CD4-positive, alpha-beta T cell (primary cell): ENCODE results near the gene BTG4. TPM values are rescaled to one million over a fixed set of nuclear protein-coding genes. Genes with fewer than 3 reads are reported as not detected.

Experiments
- ATAC-seq: fragments of 200-7000 bp; cut with Tn5 transposase; one replicate; pipeline ENCODE4 v1.10.0; 2022; ENCODE audit warnings: mild to moderate bottlenecking; ENCODE audit not compliant: poor library complexity
- CTCF ChIA-PET: fragments of 350-600 bp; sonication (Branson Sonifier 250); formaldehyde crosslinking; loops from one replicate; lab custom pipeline; 2021; ENCODE audit warnings: antibody characterized with exemption, inconsistent platforms; lab: Charles Lee
- POLR2A ChIA-PET: fragments of 350-600 bp; sonication (Branson Sonifier 250); formaldehyde crosslinking; loops from one replicate; lab custom pipeline; 2021; ENCODE audit warnings: antibody characterized with exemption, inconsistent platforms; lab: Charles Lee
- DNase-seq, 14 experiments: peaks; one replicate each; pipeline ENCODE4 v3.0.0-alpha.2; 2013 to 2020; ENCODE audit warnings: mixed read lengths in 2 of 14
- H3K27ac ChIP-seq, 2 donors: one replicate each; pipeline versions ENCODE4 v1.5.1 to v1.7.0; 2013; ENCODE audit warnings: low read length in 2 of 2, low read depth in 1 of 2, mild to moderate bottlenecking in 1 of 2
- H3K27me3 ChIP-seq, 2 experiments: 1 replicate in 1 of 2; 2 replicates in 1 of 2; pipeline versions ENCODE4 v1.6.1 to v1.7.0; 2013; ENCODE audit warnings: low read length in 2 of 2, control low read depth in 1 of 2, mild to moderate bottlenecking in 1 of 2, moderate library complexity in 1 of 2; ENCODE audit not compliant: insufficient read depth in 2 of 2, control insufficient read depth in 1 of 2
- H3K36me3 ChIP-seq: one replicate; pipeline ENCODE4 v1.6.1; 2013; ENCODE audit warnings: low read length, control low read depth; ENCODE audit not compliant: insufficient read depth
- H3K4me1 ChIP-seq: one replicate; pipeline ENCODE4 v1.6.1; 2013; ENCODE audit warnings: low read length, control low read depth; ENCODE audit not compliant: insufficient read depth
- H3K4me3 ChIP-seq: one replicate; pipeline ENCODE4 v1.5.1; 2013; ENCODE audit warnings: mild to moderate bottlenecking, low read length, moderate library complexity
- H3K9me3 ChIP-seq, 2 experiments: 1 replicate in 1 of 2; 2 replicates in 1 of 2; pipeline versions ENCODE4 v1.6.1 to v1.7.0; 2013; ENCODE audit warnings: low read length in 2 of 2, mild to moderate bottlenecking in 2 of 2, control low read depth in 1 of 2, moderate library complexity in 1 of 2; ENCODE audit not compliant: control insufficient read depth in 1 of 2, insufficient read depth in 1 of 2
- H3K27ac Mint-ChIP-seq: one replicate; pipeline ENCODE4 v1.8.0; 2020; ENCODE audit warnings: mixed read lengths
- H3K27me3 Mint-ChIP-seq: one replicate; pipeline ENCODE4 v1.8.0; 2021; ENCODE audit warnings: mixed read lengths
- H3K36me3 Mint-ChIP-seq: one replicate; pipeline ENCODE4 v1.8.0; 2021; ENCODE audit warnings: low read depth, mixed read lengths
- H3K4me1 Mint-ChIP-seq: one replicate; pipeline ENCODE4 v1.8.0; 2021; ENCODE audit warnings: low read depth, mixed read lengths
- H3K4me3 Mint-ChIP-seq: one replicate; pipeline ENCODE4 v1.8.0; 2020; ENCODE audit warnings: mild to moderate bottlenecking, mixed read lengths
- H3K9me3 Mint-ChIP-seq: one replicate; pipeline ENCODE4 v1.8.0; 2020; ENCODE audit warnings: mixed read lengths
- intact Hi-C, 2 experiments: fragments of 100-400 bp; cut with DNase I in 1 of 2; cut with micrococcal nuclease in 1 of 2; formaldehyde crosslinking; loops; one replicate each; pipeline versions ENCODE4 v1.15.1 to v1.9.0; 2023 to 2025; cut with DNase I, micrococcal nuclease
- total RNA-seq, 174 experiments: library from RNA in 2 of 174; stranded (reverse) in 2 of 174; gene quantifications; one replicate each; pipeline ENCODE4 v1.2.3 and lab custom pipeline; 2021 to 2026
- TF ChIP-seq, protein P1 (sequence below): fragments of 200-600 bp; IDR thresholded peaks from one replicate; pipeline ENCODE4 v1.8.0; 2022; ENCODE audit warnings: antibody characterized with exemption, mild to moderate bottlenecking

BTG4 gene
- total RNA-seq, 2 experiments from 2014 or later = not detected

DNA sequence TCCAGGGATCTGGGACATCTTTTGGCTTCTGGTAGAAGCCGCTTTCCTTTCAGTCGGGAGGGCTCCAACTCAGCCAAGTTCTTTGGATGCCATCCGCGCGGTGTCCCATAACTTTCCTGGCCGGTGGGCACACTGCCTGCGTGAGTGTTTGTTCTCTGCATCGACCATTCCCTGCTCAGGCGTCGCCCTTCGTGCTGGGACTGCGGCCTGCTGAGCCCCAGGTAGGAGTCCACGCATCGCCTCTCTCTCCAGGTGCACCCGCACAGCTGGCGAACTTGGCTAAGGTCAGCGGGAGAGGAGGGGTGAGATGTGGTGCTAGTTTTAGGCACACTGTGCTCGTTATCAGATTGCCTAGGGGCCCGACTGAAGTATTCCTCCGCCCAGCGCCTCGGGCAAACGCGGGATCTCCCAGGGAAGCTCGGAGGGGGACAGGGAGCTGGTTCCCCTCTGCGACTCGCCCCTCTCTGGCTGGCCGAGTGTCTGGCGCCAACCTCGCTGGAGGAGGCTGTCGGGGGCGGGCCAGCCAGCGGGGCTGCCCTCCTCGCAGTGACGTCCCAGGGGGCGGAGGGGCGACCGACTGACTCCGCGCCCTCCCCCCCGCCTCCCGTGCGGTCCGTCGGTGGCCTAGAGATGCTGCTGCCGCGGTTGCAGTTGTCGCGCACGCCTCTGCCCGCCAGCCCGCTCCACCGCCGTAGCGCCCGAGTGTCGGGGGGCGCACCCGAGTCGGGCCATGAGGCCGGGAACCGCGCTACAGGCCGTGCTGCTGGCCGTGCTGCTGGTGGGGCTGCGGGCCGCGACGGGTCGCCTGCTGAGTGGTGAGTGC, 28.1 kb upstream of the BTG4 start, which contains the start of gene LAYN:
Gene LAYN, plus strand, starts transcription at position 607 of the 823 bp plus-strand sequence. Its CDS starts 124 bp downstream, at position 731.
- Histone ChIP-seq H3K9me3 (peaks cover 0 to 11% of the 10 kb centered on the region in 2 experiments), H3K4me3 (peak within 1 kb of the TSS; percentile 50), H3K36me3 (no peaks in the 10 kb centered on the region), H3K4me1 (peaks cover 18% of the 10 kb centered on the region), H3K27me3 (peaks cover 23 to 37% of the 10 kb centered on the region in 2 experiments), H3K27ac (no peak within 1 kb of the TSS)
- peak in 7 of 14 experiments; percentile 10 to 47 (median 43) for DNase-seq
- H3K4me3 Mint-ChIP-seq = peak within 1 kb of the TSS; percentile 80
- ChIA-PET POLR2A (no interaction called here), CTCF (no interaction called here)
- TF ChIP-seq, protein P1, sequence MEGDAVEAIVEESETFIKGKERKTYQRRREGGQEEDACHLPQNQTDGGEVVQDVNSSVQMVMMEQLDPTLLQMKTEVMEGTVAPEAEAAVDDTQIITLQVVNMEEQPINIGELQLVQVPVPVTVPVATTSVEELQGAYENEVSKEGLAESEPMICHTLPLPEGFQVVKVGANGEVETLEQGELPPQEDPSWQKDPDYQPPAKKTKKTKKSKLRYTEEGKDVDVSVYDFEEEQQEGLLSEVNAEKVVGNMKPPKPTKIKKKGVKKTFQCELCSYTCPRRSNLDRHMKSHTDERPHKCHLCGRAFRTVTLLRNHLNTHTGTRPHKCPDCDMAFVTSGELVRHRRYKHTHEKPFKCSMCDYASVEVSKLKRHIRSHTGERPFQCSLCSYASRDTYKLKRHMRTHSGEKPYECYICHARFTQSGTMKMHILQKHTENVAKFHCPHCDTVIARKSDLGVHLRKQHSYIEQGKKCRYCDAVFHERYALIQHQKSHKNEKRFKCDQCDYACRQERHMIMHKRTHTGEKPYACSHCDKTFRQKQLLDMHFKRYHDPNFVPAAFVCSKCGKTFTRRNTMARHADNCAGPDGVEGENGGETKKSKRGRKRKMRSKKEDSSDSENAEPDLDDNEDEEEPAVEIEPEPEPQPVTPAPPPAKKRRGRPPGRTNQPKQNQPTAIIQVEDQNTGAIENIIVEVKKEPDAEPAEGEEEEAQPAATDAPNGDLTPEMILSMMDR = no peak
- H3K4me1 Mint-ChIP-seq = peaks cover 20% of the 10 kb centered on the region
- peak within 1 kb of the TSS; percentile 76 for H3K27ac Mint-ChIP-seq
- no peaks in the 10 kb centered on the region for H3K9me3 Mint-ChIP-seq
- peak; percentile 23 for ATAC-seq
- intact Hi-C loops = no loop called here
- H3K36me3 Mint-ChIP-seq = no peaks in the 10 kb centered on the region
- peaks cover 67% of the 10 kb centered on the region for H3K27me3 Mint-ChIP-seq

DNA sequence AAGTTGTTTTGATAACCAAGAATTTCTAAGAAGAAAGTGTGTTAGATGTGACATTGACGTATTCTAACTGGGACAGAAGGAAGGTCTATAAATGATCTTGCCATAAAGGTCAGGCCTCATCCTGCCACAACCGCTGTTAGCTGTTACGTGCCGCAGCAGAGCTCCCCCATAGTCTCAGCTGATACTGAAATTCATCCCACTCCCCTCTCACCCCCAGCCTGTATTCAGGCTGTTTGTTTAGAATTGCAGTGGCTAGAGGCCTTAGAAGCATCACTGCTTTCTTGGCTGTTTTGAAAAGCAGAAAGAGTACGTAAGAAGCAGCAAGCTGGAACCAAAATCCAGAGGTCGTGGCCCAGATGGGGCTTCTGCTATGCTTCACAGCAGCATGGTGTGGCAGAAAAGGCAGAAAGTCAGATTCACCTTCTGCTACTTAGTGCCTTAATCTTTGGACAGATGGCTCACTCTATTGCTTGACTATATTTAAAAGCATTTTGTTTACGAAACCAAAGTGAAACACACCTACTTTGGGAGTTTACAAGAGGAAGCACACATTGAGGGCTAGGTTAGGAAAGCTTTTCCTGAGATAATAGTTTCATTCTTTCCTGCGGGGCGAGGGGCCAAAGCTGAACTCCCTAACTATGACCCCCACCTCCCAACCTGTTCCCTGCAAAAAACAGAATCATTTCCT, 27.4 kb upstream of the BTG4 start:
- ChIA-PET CTCF (interaction anchor here (1.4 kb wide), 1 partner anchor 26 kb away, joined by 3 read pairs; no protein-coding TSS in a partner anchor), POLR2A (no interaction called here)
- Mint-ChIP-seq H3K4me3 (peak overlapping the region; percentile 67), H3K36me3 (no peaks in the 10 kb centered on the region), H3K27ac (peak overlapping the region; percentile 76), H3K4me1 (peaks cover 20% of the 10 kb centered on the region), H3K9me3 (no peaks in the 10 kb centered on the region), H3K27me3 (peaks cover 75% of the 10 kb centered on the region)
- Histone ChIP-seq H3K9me3 (peaks cover 0 to 11% of the 10 kb centered on the region in 2 experiments), H3K27ac (no peak overlapping the region), H3K27me3 (peaks cover 26 to 40% of the 10 kb centered on the region in 2 experiments), H3K4me1 (peaks cover 18% of the 10 kb centered on the region), H3K36me3 (no peaks in the 10 kb centered on the region), H3K4me3 (peak overlapping the region; percentile 46)
- DNase-seq (peak in 5 of 14 experiments; percentile 15 to 34 (median 17)), ATAC-seq (peak; percentile 74)
- TF ChIP-seq, protein P1 = no peak
- intact Hi-C loops = no loop called here

DNA sequence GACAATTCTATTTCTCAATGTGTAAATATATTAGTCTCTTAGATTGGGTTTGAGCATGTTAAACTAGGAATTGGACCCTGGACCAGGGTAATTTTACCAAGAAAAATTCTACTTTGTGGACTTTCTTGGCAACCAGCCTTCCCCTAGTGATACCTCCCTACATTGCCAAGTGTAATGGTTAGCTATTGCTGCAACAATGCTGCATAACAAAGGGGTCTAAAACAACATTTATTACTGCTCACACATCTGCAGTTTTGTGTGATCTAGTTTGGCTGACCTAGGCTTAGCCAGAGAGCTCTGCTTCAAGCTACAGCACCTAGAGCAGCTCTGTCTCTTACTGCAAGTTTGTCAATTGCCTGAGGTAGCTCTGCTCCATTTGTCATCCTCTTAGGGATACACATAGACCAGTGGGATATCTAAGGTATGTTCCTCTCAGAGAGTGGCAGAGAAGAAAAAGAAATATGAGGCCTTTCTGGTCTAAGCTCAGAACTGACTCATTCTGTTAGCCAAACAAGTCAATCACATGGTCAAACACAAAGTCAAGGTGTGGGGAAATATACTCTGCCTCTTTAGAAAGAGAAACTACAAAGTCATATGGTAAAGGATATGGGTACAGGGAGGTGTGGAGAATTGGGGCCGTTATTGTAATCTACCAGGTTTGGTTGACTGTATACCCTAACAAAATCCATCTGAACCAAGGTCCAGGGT, 26.4 kb upstream of the BTG4 start:
- no peaks in the 10 kb centered on the region for H3K9me3 Mint-ChIP-seq

More for the DNA sequence above, 26.4 kb upstream of the BTG4 start:
- TF ChIP-seq, protein P1 = no peak
- no peaks in the 10 kb centered on the region for H3K36me3 Mint-ChIP-seq
- H3K4me3 Mint-ChIP-seq = no peak overlapping the region
- Histone ChIP-seq H3K9me3 (peaks cover 0 to 11% of the 10 kb centered on the region in 2 experiments), H3K4me1 (peaks cover 18% of the 10 kb centered on the region), H3K36me3 (no peaks in the 10 kb centered on the region), H3K4me3 (no peak overlapping the region), H3K27ac (no peak overlapping the region), H3K27me3 (peaks cover 27 to 40% of the 10 kb centered on the region in 2 experiments)
- POLR2A ChIA-PET = interaction anchor here (1.3 kb wide), 1 partner anchor 26 kb away, joined by 3 read pairs; no protein-coding TSS in a partner anchor
- H3K27ac Mint-ChIP-seq = peak overlapping the region; percentile 76
- intact Hi-C loops = no loop called here
- DNase-seq = no peak
- no peak for ATAC-seq
- CTCF ChIA-PET = interaction anchor here (1.4 kb wide), 1 partner anchor 25 kb away, joined by 3 read pairs; no protein-coding TSS in a partner anchor
- H3K4me1 Mint-ChIP-seq = peaks cover 20% of the 10 kb centered on the region
- peaks cover 73% of the 10 kb centered on the region for H3K27me3 Mint-ChIP-seq
